Loucy (cell line): ENCODE measurements around the gene UBASH3A.
"Not testable (repeated sequence)": the region's sequence is repeated elsewhere in the genome, so short reads cannot be mapped to it uniquely, and the experiment has no call there.

ENCODE experiments used
- H2AFZ ChIP-seq: fragments of 200-600 bp; sonication (generic); 2 replicates; pipeline ENCODE4 v1.6.0; 2016; ENCODE audit warnings: antibody characterized with exemption, mild to moderate bottlenecking, low read length, moderate library complexity
- H3F3A ChIP-seq: fragments of 200-600 bp; 2 replicates; pipeline ENCODE4 v1.6.0; 2016; ENCODE audit warnings: antibody characterized with exemption, low read depth, mild to moderate bottlenecking
- H3K27me3 ChIP-seq: fragments of 200-600 bp; sonication (generic); 2 replicates; pipeline ENCODE4 v1.6.1; 2014; ENCODE audit warnings: low read length, mild to moderate bottlenecking; ENCODE audit not compliant: insufficient read depth, poor library complexity, severe bottlenecking
- H3K36me3 ChIP-seq: fragments of 200-600 bp; sonication (generic); 2 replicates; pipeline ENCODE4 v1.6.1; 2016; ENCODE audit warnings: low read length; ENCODE audit not compliant: insufficient read depth
- H3K4me1 ChIP-seq: fragments of 200-600 bp; sonication (generic); 2 replicates; pipeline ENCODE4 v1.5.1; 2014; ENCODE audit warnings: low read length, mild to moderate bottlenecking; ENCODE audit not compliant: insufficient read depth, poor library complexity, severe bottlenecking
- H3K4me2 ChIP-seq: fragments of 200-600 bp; sonication (generic); 2 replicates; pipeline ENCODE4 v1.6.0; 2014; ENCODE audit warnings: antibody characterized with exemption, low read length, low read depth, mild to moderate bottlenecking; ENCODE audit not compliant: poor library complexity, severe bottlenecking
- H3K4me3 ChIP-seq: fragments of 200-600 bp; sonication (generic); 2 replicates; pipeline ENCODE4 v1.5.1; 2014; ENCODE audit warnings: low read length, mild to moderate bottlenecking, mixed read lengths; ENCODE audit not compliant: poor library complexity, severe bottlenecking
- H3K79me2 ChIP-seq: fragments of 200-600 bp; sonication (generic); 2 replicates; pipeline ENCODE4 v1.6.1; 2014; ENCODE audit warnings: low read length; ENCODE audit not compliant: insufficient read depth
- H3K9ac ChIP-seq: fragments of 200-600 bp; sonication (generic); 2 replicates; pipeline ENCODE4 v1.6.0; 2014; ENCODE audit warnings: mild to moderate bottlenecking, low read depth, low read length, moderate library complexity; ENCODE audit not compliant: poor library complexity, severe bottlenecking
- H3K9me2 ChIP-seq: fragments of 200-600 bp; sonication (generic); replicated peaks from 2 replicates; pipeline ENCODE4 v1.6.1; 2016; ENCODE audit warnings: low read depth, low read length, mixed read lengths
- H3K9me3 ChIP-seq: fragments of 200-600 bp; sonication (generic); 2 replicates; pipeline ENCODE4 v1.6.1; 2014; ENCODE audit warnings: mild to moderate bottlenecking, antibody characterized with exemption, low read length, low read depth; ENCODE audit not compliant: insufficient read depth
- H4K20me1 ChIP-seq: fragments of 200-600 bp; sonication (generic); 2 replicates; pipeline ENCODE4 v1.6.0; 2014; ENCODE audit warnings: antibody characterized with exemption, low read length, mild to moderate bottlenecking; ENCODE audit not compliant: insufficient read depth, poor library complexity, severe bottlenecking
- CTCF ChIP-seq: fragments of 200-600 bp; sonication (generic); conservative IDR thresholded peaks from 2 replicates; pipeline ENCODE4 v1.5.1; 2014; ENCODE audit warnings: mild to moderate bottlenecking, antibody characterized with exemption, low read length
- EZH2phosphoT487 ChIP-seq: fragments of 200-600 bp; IDR thresholded peaks from 2 replicates; pipeline ENCODE4 v1.6.1; 2018; ENCODE audit warnings: antibody characterized with exemption, mild to moderate bottlenecking, moderate library complexity, borderline replicate concordance

The UBASH3A gene

GRCh38 chr21:42406201-42406621 is 2.5 kb downstream of the UBASH3A start:
- no peak overlapping the region for H2AFZ ChIP-seq
- H3K9me2 ChIP-seq: no peaks in the 10 kb centered on the region
- H3F3A ChIP-seq: peaks cover 8% of the 10 kb centered on the region; the same call in 1 of the 2 replicates
- H3K4me1 ChIP-seq: peaks cover 73% of the 10 kb centered on the region
- TF ChIP-seq CTCF: no peak
- no peak for TF ChIP-seq EZH2phosphoT487
- no peaks in the 10 kb centered on the region for H4K20me1 ChIP-seq
- H3K4me3 ChIP-seq: peak overlapping the region; percentile 71
- peaks cover 14% of the 10 kb centered on the region; the same call in 1 of the 2 replicates for H3K36me3 ChIP-seq
- no peaks in the 10 kb centered on the region for H3K27me3 ChIP-seq
- H3K9me3 ChIP-seq: no peaks in the 10 kb centered on the region
- H3K4me2 ChIP-seq: peak overlapping the region; percentile 73
- peak overlapping the region; percentile 79 for H3K9ac ChIP-seq
- peaks cover 52% of the 10 kb centered on the region for H3K79me2 ChIP-seq

GRCh38 chr21:42406866-42407265 is 3.2 kb downstream of the UBASH3A start:
- no peaks in the 10 kb centered on the region for H3K9me3 ChIP-seq
- no peak overlapping the region for H2AFZ ChIP-seq
- TF ChIP-seq EZH2phosphoT487: no peak
- H3F3A ChIP-seq: peaks cover 8% of the 10 kb centered on the region; the same call in 1 of the 2 replicates
- peak overlapping the region; percentile 71 for H3K4me3 ChIP-seq
- H3K9ac ChIP-seq: peak overlapping the region; percentile 79
- peaks cover 75% of the 10 kb centered on the region for H3K4me1 ChIP-seq
- no peaks in the 10 kb centered on the region for H3K27me3 ChIP-seq
- no peaks in the 10 kb centered on the region for H4K20me1 ChIP-seq
- no peaks in the 10 kb centered on the region for H3K9me2 ChIP-seq
- H3K4me2 ChIP-seq: peak overlapping the region; percentile 73
- peaks cover 15% of the 10 kb centered on the region; the same call in 1 of the 2 replicates for H3K36me3 ChIP-seq
- H3K79me2 ChIP-seq: peaks cover 52% of the 10 kb centered on the region

GRCh38 chr21:42407476-42407875 is 3.8 kb downstream of the UBASH3A start:
- Histone ChIP-seq H3K27me3 (no peaks in the 10 kb centered on the region), H3K36me3 (peaks cover 15% of the 10 kb centered on the region; the same call in 1 of the 2 replicates), H2AFZ (no peak overlapping the region), H3K4me3 (peak overlapping the region; percentile 5), H3K4me2 (peak overlapping the region; percentile 73), H3K9ac (peak overlapping the region; percentile 23), H3K9me2 (no peaks in the 10 kb centered on the region), H3K4me1 (peaks cover 74% of the 10 kb centered on the region), H3F3A (peaks cover 8% of the 10 kb centered on the region; the same call in 1 of the 2 replicates), H4K20me1 (no peaks in the 10 kb centered on the region), H3K79me2 (peaks cover 52% of the 10 kb centered on the region), H3K9me3 (no peaks in the 10 kb centered on the region)
- TF ChIP-seq EZH2phosphoT487 (no peak), CTCF (no peak)

GRCh38 chr21:42408718-42409117 is 5.0 kb downstream of the UBASH3A start:
- H3K9me3 ChIP-seq, H2AFZ ChIP-seq, H3K4me3 ChIP-seq, H3K9me2 ChIP-seq, H3K4me2 ChIP-seq, H3F3A ChIP-seq, H3K9ac ChIP-seq, H3K27me3 ChIP-seq, H4K20me1 ChIP-seq: not testable (repeated sequence)
- H3K79me2 ChIP-seq: peaks cover 52% of the 10 kb centered on the region
- peaks cover 62% of the 10 kb centered on the region for H3K4me1 ChIP-seq
- H3K36me3 ChIP-seq: peaks cover 15% of the 10 kb centered on the region; the same call in 1 of the 2 replicates
